ENCODE results near the gene DDX24.
A peak's percentile ranks its signal among the peaks of the same experiment; 100 is the strongest.
"Not testable (repeated sequence)": the region's sequence is repeated elsewhere in the genome, so short reads cannot be mapped to it uniquely, and the experiment has no call there.

Gene DDX24

GRCh38 chr14:94077823-94078222 lies 3.2 kb downstream of the DDX24 start:
- DNase-seq, result no peak

GRCh38 chr14:94077111-94077821 lies 3.7 kb downstream of the DDX24 start:
- peak; percentile 17 for DNase-seq

GRCh38 chr14:94075008-94075407 lies 6.0 kb downstream of the DDX24 start:
- DNase-seq, result no peak

GRCh38 chr14:94074534-94074933 lies 6.5 kb downstream of the DDX24 start:
- DNase-seq, result no peak

- not testable (repeated sequence) for DNase-seq
Observed at GRCh38 chr14:94072076-94072475, 8.9 kb downstream of the DDX24 start.

- no peak for DNase-seq
Observed at GRCh38 chr14:94066089-94066676, 14.8 kb downstream of the DDX24 start.

- no peak for DNase-seq
Observed at GRCh38 chr14:94062344-94062940, 18.6 kb downstream of the DDX24 start.

- DNase-seq, result no peak
Observed at GRCh38 chr14:94059998-94060397, 21.0 kb downstream of the DDX24 start.

- no peak for DNase-seq
Observed at GRCh38 chr14:94058674-94059138, 22.3 kb downstream of the DDX24 start.

GRCh38 chr14:94058128-94058673 lies 22.8 kb downstream of the DDX24 start:
- no peak for DNase-seq

- peak; percentile 72 for DNase-seq
Observed at GRCh38 chr14:94056579-94057308, 24.3 kb downstream of the DDX24 start.

GRCh38 chr14:94054936-94055335 lies 26.1 kb downstream of the DDX24 start:
- no peak for DNase-seq

GRCh38 chr14:94054401-94054800 lies 26.6 kb downstream of the DDX24 start:
- DNase-seq, result no peak

GRCh38 chr14:94052662-94053061 lies 28.3 kb downstream of the DDX24 start:
- no peak for DNase-seq

- no peak for DNase-seq
Observed at GRCh38 chr14:94052199-94052598, 28.8 kb downstream of the DDX24 start.

- no peak for DNase-seq
Observed at GRCh38 chr14:94051779-94052178, 29.2 kb downstream of the DDX24 start.

- no peak for DNase-seq
Observed at GRCh38 chr14:94051115-94051514, 29.9 kb downstream of the DDX24 start.

- DNase-seq, result no peak
Observed at GRCh38 chr14:94050231-94050880, 30.6 kb downstream of the DDX24 start.

- DNase-seq, result no peak
Observed at GRCh38 chr14:94049625-94050023, 31.4 kb downstream of the DDX24 start.

- no peak for DNase-seq
Observed at GRCh38 chr14:94048691-94049624, 32.0 kb downstream of the DDX24 start.

- DNase-seq, result no peak
Observed at GRCh38 chr14:94047581-94047980, 33.4 kb downstream of the DDX24 start.
